ENCODE results near the gene PAIP2. TPM values are rescaled to one million over a fixed set of nuclear protein-coding genes. Genes with fewer than 3 reads are reported as not detected.

The PAIP2 gene
- total RNA-seq, 1 donor from 2014 or later: 79.7 TPM

- Mint-ChIP-seq H3K36me3 (ENCODE audit: low read depth) (peaks cover 10% of the 10 kb centered on the region), H3K4me3 (peak overlapping the region; percentile 88), H3K4me1 (peaks cover 85% of the 10 kb centered on the region), H3K9me3 (no peaks in the 10 kb centered on the region), H3K27ac (peak overlapping the region; percentile 95), H3K27me3 (no peaks in the 10 kb centered on the region)
- CTCF ChIA-PET: interaction anchor here (1.1 to 2.4 kb wide), 3 partner anchors 15 to 47 kb away, joined by 3 to 11 read pairs (median 4); partner anchors contain the start of gene PAIP2
- DNase-seq (peak; percentile 54), ATAC-seq (ENCODE audit: low read depth) (peak; percentile 17)
- POLR2A ChIA-PET: interaction anchor here (0.6 to 7.5 kb wide), 14 partner anchors 15 to 276 kb away, joined by 3 to 112 read pairs (median 4); partner anchors contain the start of genes MATR3, PAIP2 and SPATA24
- TF ChIP-seq CTCF (IDR thresholded peaks at IDR 0.05): no peak
- intact Hi-C loops (cut with micrococcal nuclease): no loop called here
Observed at GRCh38 chr5:139388198-139388821, 46.7 kb downstream of the PAIP2 start.

- TF ChIP-seq CTCF (IDR thresholded peaks at IDR 0.05): no peak
- peaks cover 10% of the 10 kb centered on the region for H3K36me3 Mint-ChIP-seq (ENCODE audit: low read depth)
- no peaks in the 10 kb centered on the region for H3K9me3 Mint-ChIP-seq
- intact Hi-C loops (cut with micrococcal nuclease): loop anchor here (5.0 to 10.0 kb wide), 4 partner anchors 193 to 722 kb away; partner anchors contain the start of genes PURA and SIL1
- CTCF ChIA-PET: interaction anchor here (0.7 to 3.4 kb wide), 3 partner anchors 13 to 139 kb away, joined by 3 to 17 read pairs (median 7); partner anchors contain the start of gene PAIP2
- peaks cover 69% of the 10 kb centered on the region for H3K4me1 Mint-ChIP-seq
- POLR2A ChIA-PET: interaction anchor here (0.6 to 7.5 kb wide), 12 partner anchors 11 to 866 kb away, joined by 3 to 112 read pairs (median 5); partner anchors contain the start of genes HSPA9, MATR3, PAIP2 and SPATA24
- DNase-seq (peak; percentile 67), ATAC-seq (ENCODE audit: low read depth) (peak; percentile 57)
- no peaks in the 10 kb centered on the region for H3K27me3 Mint-ChIP-seq
- H3K4me3 Mint-ChIP-seq: peak within 1 kb of the TSS; percentile 88
- H3K27ac Mint-ChIP-seq: peak within 1 kb of the TSS; percentile 95
Observed at GRCh38 chr5:139389701-139390638, 48.3 kb downstream of the PAIP2 start, which contains the start of gene MZB1. Gene MZB1, minus strand, starts transcription at chr5:139389913. Its CDS starts 57 bp downstream, at chr5:139389856.

- CTCF ChIA-PET: interaction anchor here (3.3 to 3.4 kb wide), 2 partner anchors 13 to 49 kb away, joined by 7 to 17 read pairs; partner anchors contain the start of gene PAIP2
- no peaks in the 10 kb centered on the region for H3K9me3 Mint-ChIP-seq
- peak overlapping the region; percentile 89 for H3K4me3 Mint-ChIP-seq
- DNase-seq: no peak
- peaks cover 59% of the 10 kb centered on the region for H3K4me1 Mint-ChIP-seq
- no peak for ATAC-seq (ENCODE audit: low read depth)
- POLR2A ChIA-PET: interaction anchor here (0.8 to 7.5 kb wide), 12 partner anchors 10 to 193 kb away, joined by 3 to 112 read pairs (median 7); partner anchors contain the start of genes MATR3, PAIP2, SIL1 and SPATA24
- TF ChIP-seq CTCF (IDR thresholded peaks at IDR 0.05): no peak
- peak overlapping the region; percentile 95 for H3K27ac Mint-ChIP-seq
- H3K36me3 Mint-ChIP-seq (ENCODE audit: low read depth): peaks cover 10% of the 10 kb centered on the region
- intact Hi-C loops (cut with micrococcal nuclease): loop anchor here (5.0 to 10.0 kb wide), 4 partner anchors 194 to 721 kb away; partner anchors contain the start of genes PURA and SIL1
- no peaks in the 10 kb centered on the region for H3K27me3 Mint-ChIP-seq
Observed at GRCh38 chr5:139390639-139391569, 49.2 kb downstream of the PAIP2 start.

- Mint-ChIP-seq H3K36me3 (ENCODE audit: low read depth) (peaks cover 10% of the 10 kb centered on the region), H3K4me3 (peak overlapping the region; percentile 89), H3K9me3 (no peaks in the 10 kb centered on the region), H3K4me1 (peaks cover 51% of the 10 kb centered on the region), H3K27ac (peak overlapping the region; percentile 95), H3K27me3 (no peaks in the 10 kb centered on the region)
- CTCF ChIA-PET: interaction anchor here (1.2 to 3.4 kb wide), 3 partner anchors 14 to 50 kb away, joined by 3 to 17 read pairs (median 7); partner anchors contain the start of gene PAIP2
- ATAC-seq (ENCODE audit: low read depth) (peak; percentile 2), DNase-seq (peak; percentile 41)
- no peak for TF ChIP-seq CTCF (IDR thresholded peaks at IDR 0.05)
- POLR2A ChIA-PET: interaction anchor here (0.8 to 7.5 kb wide), 10 partner anchors 12 to 194 kb away, joined by 3 to 112 read pairs (median 12); partner anchors contain the start of genes MATR3, PAIP2, SIL1 and SPATA24
- intact Hi-C loops (cut with micrococcal nuclease): loop anchor here (1.0 to 10.0 kb wide), 11 partner anchors 13 to 849 kb away; partner anchors contain the start of genes ETF1, HSPA9, MATR3 and PAIP2
Observed at GRCh38 chr5:139391570-139392323, 50.1 kb downstream of the PAIP2 start.

All from activated B cell treated with CpG ODN at 0.5 μM for 24 hours (primary cell).